SJCRH30 (cell line): ENCODE measurements around the gene ZSWIM3. TPM values are rescaled to one million over a fixed set of nuclear protein-coding genes. Genes with fewer than 3 reads are reported as not detected.
"Not testable (repeated sequence)": the region's sequence is repeated elsewhere in the genome, so short reads cannot be mapped to it uniquely, and the experiment has no call there.

Source experiments
- DNase-seq, 2 experiments: peaks; one replicate each; pipeline ENCODE4 v3.0.0-alpha.2; 2015 to 2020
- H3K27ac ChIP-seq: fragments of 250-450 bp; sonication (Bioruptor Pico); 2 replicates; pipeline ENCODE4 v1.5.1; 2020; ENCODE audit warnings: mild to moderate bottlenecking, moderate library complexity
- H3K27me3 ChIP-seq: fragments of 250-450 bp; sonication (Bioruptor Pico); 2 replicates; pipeline ENCODE4 v1.5.1; 2020; ENCODE audit warnings: mild to moderate bottlenecking, moderate library complexity
- H3K36me3 ChIP-seq: fragments of 250-450 bp; sonication (Bioruptor Pico); 2 replicates; pipeline ENCODE4 v1.5.1; 2020; ENCODE audit warnings: mild to moderate bottlenecking, moderate library complexity
- H3K4me1 ChIP-seq: fragments of 250-450 bp; sonication (Bioruptor Pico); 2 replicates; pipeline ENCODE4 v1.5.1; 2020; ENCODE audit warnings: mild to moderate bottlenecking, moderate library complexity
- H3K4me3 ChIP-seq: fragments of 250-450 bp; sonication (Bioruptor Pico); 2 replicates; pipeline ENCODE4 v1.5.1; 2020; ENCODE audit warnings: mild to moderate bottlenecking, moderate library complexity
- H3K9me3 ChIP-seq: fragments of 250-450 bp; sonication (Bioruptor Pico); replicated peaks from 2 replicates; pipeline ENCODE4 v1.5.1; 2020; ENCODE audit warnings: mild to moderate bottlenecking, moderate library complexity
- total RNA-seq: library from RNA; depleted of rRNA; stranded (reverse); fragments of >200 nt; shearing (Covaris generic); gene quantifications from 2 replicates; pipeline ENCODE4 v1.2.3, GENCODE V29; 2014

ZSWIM3 gene
- total RNA-seq, 1 experiment from 2014 or later: 6.2 TPM

GRCh38 chr20:45861221-45862075, 4.0 kb downstream of the ZSWIM3 start:
- Histone ChIP-seq H3K27ac (no peak overlapping the region), H3K4me1 (0 out of 2 replicates have a peak, but pooled peaks cover 7% of the 10 kb centered on the region), H3K9me3 (no peaks in the 10 kb centered on the region), H3K36me3 (no peaks in the 10 kb centered on the region), H3K27me3 (no peaks in the 10 kb centered on the region), H3K4me3 (no peak overlapping the region)
- DNase-seq: peak; percentile 56 to 76

- Histone ChIP-seq H3K36me3 (no peaks in the 10 kb centered on the region), H3K4me1 (0 out of 2 replicates have a peak, but pooled peaks cover 7% of the 10 kb centered on the region), H3K4me3 (no peak overlapping the region), H3K27me3 (no peaks in the 10 kb centered on the region), H3K9me3 (no peaks in the 10 kb centered on the region), H3K27ac (no peak overlapping the region)
- DNase-seq: no peak
These were observed 6.4 kb downstream of the ZSWIM3 start for GRCh38 chr20:45863543-45864470.

DNA sequence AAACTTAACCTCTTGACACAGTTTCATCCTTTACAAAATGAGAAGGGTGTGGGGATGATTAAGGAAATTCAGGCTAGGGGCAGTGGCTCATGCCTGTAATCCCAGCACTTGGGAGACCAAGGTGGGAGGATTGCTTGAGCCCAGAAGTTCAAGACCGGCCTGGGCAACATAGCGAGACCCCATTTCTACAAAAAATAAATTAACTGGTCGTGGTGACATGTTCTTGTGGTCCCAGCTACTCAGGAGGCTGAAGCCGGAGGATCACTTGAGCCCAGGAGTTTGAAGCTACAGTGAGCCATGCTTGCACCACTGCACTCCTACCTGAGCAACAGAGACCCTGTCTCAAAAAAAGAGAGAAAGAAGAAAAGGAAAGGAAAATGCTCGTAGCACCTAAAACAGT, 9.0 kb downstream of the ZSWIM3 start:
- H3K36me3 ChIP-seq: no peaks in the 10 kb centered on the region
- H3K4me3 ChIP-seq: no peak overlapping the region
- H3K27ac ChIP-seq: no peak overlapping the region
- H3K9me3 ChIP-seq: no peaks in the 10 kb centered on the region
- no peaks in the 10 kb centered on the region for H3K27me3 ChIP-seq
- no peak for DNase-seq
- H3K4me1 ChIP-seq: no peaks in the 10 kb centered on the region

DNA sequence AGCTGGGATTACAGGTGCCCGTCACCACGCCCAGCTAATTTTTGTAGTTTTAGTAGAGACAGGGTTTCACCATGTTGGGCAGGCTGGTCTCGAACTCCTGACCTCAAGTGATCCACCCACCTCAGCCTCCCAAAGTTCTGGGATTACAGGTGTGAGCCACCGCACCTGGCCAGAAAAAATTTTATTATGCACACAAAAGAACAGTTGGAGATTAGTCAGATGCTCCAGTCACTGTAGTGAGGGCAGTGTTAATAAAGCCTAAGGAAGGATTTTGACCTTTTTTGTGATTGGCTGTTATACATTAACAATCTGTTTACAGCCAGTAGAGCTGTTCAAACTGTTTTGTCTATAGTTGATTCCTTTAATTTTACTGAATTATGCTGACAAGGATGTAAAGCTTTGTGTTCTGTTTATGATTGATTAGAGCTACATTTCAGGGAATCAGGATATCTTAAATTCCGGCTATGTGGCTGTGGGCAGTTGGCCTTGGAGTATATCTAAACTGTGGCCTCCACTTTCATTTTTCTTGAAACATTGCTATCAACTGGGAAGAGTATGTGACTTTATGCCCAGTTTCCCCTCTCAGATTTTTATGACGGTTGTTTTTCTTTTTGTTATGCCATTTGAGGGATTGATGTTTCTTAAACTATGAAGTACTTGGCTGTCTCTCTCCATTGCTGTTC, 9.9 kb downstream of the ZSWIM3 start:
- no peaks in the 10 kb centered on the region for H3K36me3 ChIP-seq
- no peaks in the 10 kb centered on the region for H3K9me3 ChIP-seq
- no peak for DNase-seq
- H3K27ac ChIP-seq: no peak overlapping the region
- no peak overlapping the region for H3K4me3 ChIP-seq
- no peaks in the 10 kb centered on the region for H3K27me3 ChIP-seq
- no peaks in the 10 kb centered on the region for H3K4me1 ChIP-seq

GRCh38 chr20:45867819-45868176, 10.4 kb downstream of the ZSWIM3 start:
- no peak for DNase-seq
- H3K27ac ChIP-seq: no peak overlapping the region
- no peaks in the 10 kb centered on the region for H3K4me1 ChIP-seq
- H3K4me3 ChIP-seq: no peak overlapping the region
- no peaks in the 10 kb centered on the region for H3K36me3 ChIP-seq
- H3K27me3 ChIP-seq: no peaks in the 10 kb centered on the region
- H3K9me3 ChIP-seq: no peaks in the 10 kb centered on the region

DNA sequence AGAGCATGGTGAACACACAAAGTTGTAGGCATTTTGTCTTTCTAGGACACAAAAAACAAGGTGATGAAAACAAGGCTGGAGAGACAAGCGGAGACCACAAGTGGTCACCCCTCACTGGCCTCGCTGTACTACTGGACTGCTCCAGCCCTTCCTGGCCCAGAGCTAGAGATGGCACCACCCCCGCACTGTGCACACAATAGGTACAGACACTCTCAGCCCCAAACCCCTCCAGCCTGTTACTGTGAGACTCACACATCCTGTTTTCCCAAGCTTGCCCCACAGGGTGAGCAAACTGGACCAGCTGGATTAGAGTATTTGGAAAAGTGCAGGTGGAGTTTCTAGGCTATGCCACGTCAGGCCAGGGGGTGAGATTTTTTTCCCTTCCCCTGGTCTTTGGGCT, 15.2 kb downstream of the ZSWIM3 start:
- Histone ChIP-seq H3K4me1 (no peaks in the 10 kb centered on the region), H3K27ac (no peak overlapping the region), H3K4me3 (no peak overlapping the region), H3K9me3 (no peaks in the 10 kb centered on the region), H3K27me3 (no peaks in the 10 kb centered on the region), H3K36me3 (no peaks in the 10 kb centered on the region)
- no peak for DNase-seq

- H3K4me3 ChIP-seq: no peak overlapping the region
- no peaks in the 10 kb centered on the region for H3K27me3 ChIP-seq
- H3K9me3 ChIP-seq: no peaks in the 10 kb centered on the region
- no peaks in the 10 kb centered on the region for H3K4me1 ChIP-seq
- H3K36me3 ChIP-seq: no peaks in the 10 kb centered on the region
- no peak overlapping the region for H3K27ac ChIP-seq
- no peak for DNase-seq
These were observed 16.1 kb downstream of the ZSWIM3 start for GRCh38 chr20:45873409-45874103.

- H3K4me3 ChIP-seq, H3K27ac ChIP-seq, H3K4me1 ChIP-seq, H3K27me3 ChIP-seq, H3K36me3 ChIP-seq, H3K9me3 ChIP-seq, DNase-seq: not testable (repeated sequence)
These were observed 16.7 kb downstream of the ZSWIM3 start for GRCh38 chr20:45874104-45874481.

DNA sequence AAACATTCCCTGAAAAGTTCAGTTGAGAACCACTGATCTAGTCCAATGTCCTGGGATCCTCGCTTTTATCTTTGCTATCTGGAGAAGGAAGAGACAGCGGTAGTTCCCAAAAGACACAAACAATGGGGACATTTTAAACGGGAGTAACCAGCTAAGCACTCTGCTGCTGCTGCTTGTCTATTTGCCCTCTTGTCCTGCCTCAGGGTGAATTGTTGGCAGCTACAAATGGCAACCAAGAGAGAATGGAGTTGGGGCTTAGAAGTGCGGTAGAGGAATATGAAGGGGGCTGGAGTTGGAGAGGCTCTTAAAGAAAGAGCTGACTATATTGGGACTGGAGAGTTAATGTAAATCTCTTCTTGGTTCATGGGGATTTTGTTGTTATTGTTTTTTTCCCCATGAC, 17.2 kb downstream of the ZSWIM3 start:
- Histone ChIP-seq H3K27me3 (no peaks in the 10 kb centered on the region), H3K9me3 (no peaks in the 10 kb centered on the region), H3K4me1 (no peaks in the 10 kb centered on the region), H3K27ac (no peak overlapping the region), H3K36me3 (no peaks in the 10 kb centered on the region), H3K4me3 (no peak overlapping the region)
- DNase-seq: no peak

GRCh38 chr20:45878076-45878761, 20.8 kb downstream of the ZSWIM3 start:
- Histone ChIP-seq H3K36me3 (peaks cover 4% of the 10 kb centered on the region), H3K4me3 (no peak overlapping the region), H3K4me1 (no peaks in the 10 kb centered on the region; the same call in 1 of the 2 replicates), H3K9me3 (no peaks in the 10 kb centered on the region), H3K27me3 (no peaks in the 10 kb centered on the region), H3K27ac (no peak overlapping the region)
- DNase-seq: no peak

DNA sequence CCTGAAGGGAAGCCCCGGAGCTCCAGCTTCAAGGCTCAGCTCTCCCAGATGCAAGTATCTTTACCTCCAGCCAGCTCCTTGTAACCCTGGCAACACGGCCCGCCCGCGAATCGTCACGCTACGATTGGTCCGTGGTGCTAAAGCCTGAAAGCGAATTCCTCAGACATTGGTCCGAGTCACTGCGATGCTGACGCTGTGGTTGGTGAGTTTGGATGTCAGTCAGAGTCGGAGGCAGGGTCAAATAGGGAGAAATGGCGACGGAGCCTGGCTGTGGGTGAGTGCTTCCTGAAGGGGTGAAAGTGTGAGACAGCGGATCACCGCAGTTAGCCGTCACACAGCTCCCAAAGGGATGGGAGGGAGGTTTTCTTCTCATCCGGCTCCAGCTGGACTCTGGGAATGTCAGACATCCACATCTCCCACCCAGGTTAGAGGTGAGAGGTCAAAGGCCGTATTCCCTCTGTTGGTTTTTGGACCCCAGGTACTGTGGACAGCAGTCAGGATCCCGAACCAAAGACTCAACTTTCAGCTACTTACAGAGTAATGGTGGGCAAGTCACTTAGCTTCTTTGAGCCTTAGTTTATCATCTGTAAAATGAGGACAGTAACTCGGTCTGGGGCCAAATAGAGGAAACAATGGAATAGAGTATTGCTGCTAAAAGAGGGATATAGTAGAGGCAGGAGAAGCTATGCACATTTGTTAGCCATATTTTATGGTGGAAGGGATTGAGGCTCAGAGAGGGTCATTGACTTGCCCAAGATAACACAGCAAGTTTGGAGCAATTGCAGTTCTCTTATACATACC, 23.8 kb downstream of the ZSWIM3 start, which contains the start of gene ZSWIM1:
ZSWIM1 (plus strand) TSS at position 240 of the 801 bp plus-strand sequence. CDS start 1,366 bp downstream, outside the sequence.
- Histone ChIP-seq H3K4me1 (peaks cover 9% of the 10 kb centered on the region), H3K36me3 (peaks cover 13% of the 10 kb centered on the region), H3K27ac (peak within 1 kb of the TSS; percentile 43), H3K9me3 (no peaks in the 10 kb centered on the region), H3K27me3 (no peaks in the 10 kb centered on the region), H3K4me3 (peak within 1 kb of the TSS; percentile 68)
- peak; percentile 100 for DNase-seq

DNA sequence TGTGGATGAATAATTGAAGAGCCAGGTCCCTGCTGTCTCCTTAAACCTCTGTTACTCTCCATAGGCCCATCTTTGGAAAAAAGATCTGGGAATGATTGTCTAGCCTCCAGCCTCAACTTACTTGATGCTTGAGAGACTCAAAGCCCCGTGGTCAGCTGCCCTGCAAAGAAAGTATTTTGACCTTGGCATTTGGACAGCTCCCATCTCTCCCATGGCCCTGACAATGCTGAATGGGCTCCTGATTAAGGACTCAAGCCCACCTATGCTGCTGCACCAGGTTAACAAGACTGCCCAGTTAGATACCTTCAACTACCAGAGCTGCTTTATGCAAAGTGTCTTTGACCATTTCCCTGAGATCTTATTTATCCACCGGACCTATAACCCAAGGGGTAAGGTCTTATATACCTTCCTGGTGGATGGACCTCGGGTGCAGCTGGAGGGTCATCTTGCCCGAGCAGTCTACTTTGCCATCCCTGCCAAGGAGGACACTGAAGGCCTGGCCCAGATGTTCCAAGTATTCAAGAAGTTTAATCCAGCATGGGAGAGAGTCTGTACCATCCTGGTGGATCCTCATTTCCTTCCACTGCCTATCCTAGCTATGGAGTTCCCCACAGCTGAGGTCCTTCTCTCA, 25.2 kb downstream of the ZSWIM3 start:
- peaks cover 15% of the 10 kb centered on the region for H3K36me3 ChIP-seq
- H3K4me3 ChIP-seq: no peak overlapping the region
- DNase-seq: no peak

DNA sequence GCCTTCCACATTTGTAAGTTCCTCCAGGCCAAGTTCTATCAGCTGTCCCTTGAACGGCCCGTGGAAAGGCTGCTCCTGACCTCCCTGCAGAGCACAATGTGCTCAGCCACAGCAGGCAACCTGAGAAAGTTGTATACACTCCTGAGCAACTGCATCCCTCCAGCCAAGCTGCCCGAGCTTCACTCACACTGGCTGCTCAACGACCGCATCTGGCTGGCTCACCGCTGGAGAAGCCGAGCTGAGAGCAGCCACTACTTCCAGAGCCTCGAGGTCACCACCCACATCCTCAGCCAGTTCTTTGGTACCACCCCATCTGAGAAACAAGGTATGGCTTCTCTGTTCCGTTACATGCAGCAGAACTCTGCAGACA, 25.7 kb downstream of the ZSWIM3 start:
- peaks cover 17% of the 10 kb centered on the region for H3K36me3 ChIP-seq
- peaks cover 9% of the 10 kb centered on the region for H3K4me1 ChIP-seq
- no peaks in the 10 kb centered on the region for H3K9me3 ChIP-seq
- H3K27ac ChIP-seq: no peak overlapping the region
- no peak overlapping the region for H3K4me3 ChIP-seq
- DNase-seq: no peak
- H3K27me3 ChIP-seq: no peaks in the 10 kb centered on the region

More for the DNA sequence above, 25.2 kb downstream of the ZSWIM3 start:
- peaks cover 9% of the 10 kb centered on the region for H3K4me1 ChIP-seq
- H3K27ac ChIP-seq: no peak overlapping the region
- H3K9me3 ChIP-seq: no peaks in the 10 kb centered on the region
- H3K27me3 ChIP-seq: no peaks in the 10 kb centered on the region
